HEK293 (cell line): Measurements from ENCODE around the gene ECM2.

Experiments used
- SCRT2 ChIP-seq: fragments of 450-650 bp; formaldehyde crosslinking; IDR thresholded peaks from 2 replicates; pipeline ENCODE4 v1.5.1; 2016; ENCODE audit warnings: missing biosample characterization, missing genetic modification characterization
- SP2 ChIP-seq: fragments of 450-650 bp; formaldehyde crosslinking; IDR thresholded peaks from 2 replicates; pipeline ENCODE4 v1.5.1; 2016; ENCODE audit warnings: missing biosample characterization, missing genetic modification characterization
- ZBTB10 ChIP-seq: fragments of 450-650 bp; formaldehyde crosslinking; IDR thresholded peaks from 2 replicates; pipeline ENCODE4 v1.5.1; 2016; ENCODE audit warnings: missing biosample characterization, missing genetic modification characterization
- ZBTB7A ChIP-seq: fragments of 450-650 bp; formaldehyde crosslinking; IDR thresholded peaks from 2 replicates; pipeline ENCODE4 v1.5.1; 2016; ENCODE audit warnings: low read depth, missing biosample characterization, missing genetic modification characterization
- ZFP41 ChIP-seq: fragments of 450-650 bp; formaldehyde crosslinking; IDR thresholded peaks from 2 replicates; pipeline ENCODE4 v1.5.1; 2016; ENCODE audit warnings: missing biosample characterization, missing genetic modification characterization, borderline replicate concordance
- ZNF10 ChIP-seq: fragments of 450-650 bp; formaldehyde crosslinking; IDR thresholded peaks from 2 replicates; pipeline ENCODE4 v1.5.1; 2017; ENCODE audit warnings: missing biosample characterization, missing genetic modification characterization
- ZNF23 ChIP-seq: fragments of 450-650 bp; formaldehyde crosslinking; IDR thresholded peaks from 2 replicates; pipeline ENCODE4 v1.5.1; 2016; ENCODE audit warnings: missing biosample characterization, missing genetic modification characterization, borderline replicate concordance
- ZNF362 ChIP-seq: fragments of 450-650 bp; formaldehyde crosslinking; IDR thresholded peaks from 2 replicates; pipeline ENCODE4 v1.5.1; 2016; ENCODE audit warnings: missing biosample characterization, missing genetic modification characterization
- ZNF426 ChIP-seq: fragments of 450-650 bp; formaldehyde crosslinking; IDR thresholded peaks from 2 replicates; pipeline ENCODE4 v1.5.1; 2017; ENCODE audit warnings: missing biosample characterization, missing genetic modification characterization, mild to moderate bottlenecking, inconsistent platforms, moderate library complexity
- ZNF549 ChIP-seq: fragments of 450-650 bp; IDR thresholded peaks from 2 replicates; pipeline ENCODE4 v1.5.1; 2018; ENCODE audit warnings: missing biosample characterization, missing genetic modification characterization, mild to moderate bottlenecking, inconsistent platforms, moderate library complexity
- ZSCAN30 ChIP-seq: fragments of 450-650 bp; IDR thresholded peaks from 2 replicates; pipeline ENCODE4 v1.5.1; 2018; ENCODE audit warnings: missing biosample characterization, mild to moderate bottlenecking, missing genetic modification characterization, moderate library complexity
- TF ChIP-seq, protein P1 (sequence below): fragments of 450-650 bp; formaldehyde crosslinking; IDR thresholded peaks from 2 replicates; pipeline ENCODE4 v1.5.1; 2016; ENCODE audit warnings: missing biosample characterization, missing genetic modification characterization
- TF ChIP-seq, protein P2 (sequence below): fragments of 450-650 bp; formaldehyde crosslinking; IDR thresholded peaks from 2 replicates; pipeline ENCODE4 v1.5.1; 2017; ENCODE audit warnings: missing biosample characterization, missing genetic modification characterization
- TF ChIP-seq, protein P3 (sequence below): fragments of 450-650 bp; IDR thresholded peaks from 2 replicates; pipeline ENCODE4 v1.5.1; 2018; ENCODE audit warnings: missing biosample characterization, mild to moderate bottlenecking, missing genetic modification characterization

DNA sequence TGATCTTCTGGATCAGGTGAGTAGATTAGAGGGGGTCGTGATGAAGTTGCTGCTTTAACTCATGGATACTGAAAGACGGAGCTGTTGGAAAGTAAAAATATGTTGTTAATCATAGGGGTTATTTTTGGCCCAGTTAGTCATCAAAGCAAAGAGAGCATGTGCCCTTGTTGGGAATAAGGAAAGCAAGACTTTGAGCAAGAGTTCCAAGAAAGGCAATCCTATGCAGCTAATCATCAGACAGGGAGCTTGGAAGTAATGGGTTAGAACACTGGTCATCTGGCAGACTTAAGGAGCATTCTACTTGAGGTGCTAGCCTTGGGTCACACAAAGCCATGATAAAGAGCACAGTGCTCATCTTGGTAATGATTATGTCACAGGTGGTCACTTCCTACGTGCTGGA, 71.8 kb downstream of the ECM2 start:
- TF ChIP-seq ZNF426 (tag by site-specific recombination) = no peak
- no peak for TF ChIP-seq ZNF549 (tag by site-specific recombination)
- TF ChIP-seq, protein P1, sequence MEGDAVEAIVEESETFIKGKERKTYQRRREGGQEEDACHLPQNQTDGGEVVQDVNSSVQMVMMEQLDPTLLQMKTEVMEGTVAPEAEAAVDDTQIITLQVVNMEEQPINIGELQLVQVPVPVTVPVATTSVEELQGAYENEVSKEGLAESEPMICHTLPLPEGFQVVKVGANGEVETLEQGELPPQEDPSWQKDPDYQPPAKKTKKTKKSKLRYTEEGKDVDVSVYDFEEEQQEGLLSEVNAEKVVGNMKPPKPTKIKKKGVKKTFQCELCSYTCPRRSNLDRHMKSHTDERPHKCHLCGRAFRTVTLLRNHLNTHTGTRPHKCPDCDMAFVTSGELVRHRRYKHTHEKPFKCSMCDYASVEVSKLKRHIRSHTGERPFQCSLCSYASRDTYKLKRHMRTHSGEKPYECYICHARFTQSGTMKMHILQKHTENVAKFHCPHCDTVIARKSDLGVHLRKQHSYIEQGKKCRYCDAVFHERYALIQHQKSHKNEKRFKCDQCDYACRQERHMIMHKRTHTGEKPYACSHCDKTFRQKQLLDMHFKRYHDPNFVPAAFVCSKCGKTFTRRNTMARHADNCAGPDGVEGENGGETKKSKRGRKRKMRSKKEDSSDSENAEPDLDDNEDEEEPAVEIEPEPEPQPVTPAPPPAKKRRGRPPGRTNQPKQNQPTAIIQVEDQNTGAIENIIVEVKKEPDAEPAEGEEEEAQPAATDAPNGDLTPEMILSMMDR (tag by site-specific recombination) = no peak
- no peak for TF ChIP-seq ZBTB10 (tag by site-specific recombination)
- TF ChIP-seq ZFP41 (tag by site-specific recombination) = no peak
- TF ChIP-seq ZNF10 (tag by site-specific recombination) = no peak
- TF ChIP-seq, protein P2, sequence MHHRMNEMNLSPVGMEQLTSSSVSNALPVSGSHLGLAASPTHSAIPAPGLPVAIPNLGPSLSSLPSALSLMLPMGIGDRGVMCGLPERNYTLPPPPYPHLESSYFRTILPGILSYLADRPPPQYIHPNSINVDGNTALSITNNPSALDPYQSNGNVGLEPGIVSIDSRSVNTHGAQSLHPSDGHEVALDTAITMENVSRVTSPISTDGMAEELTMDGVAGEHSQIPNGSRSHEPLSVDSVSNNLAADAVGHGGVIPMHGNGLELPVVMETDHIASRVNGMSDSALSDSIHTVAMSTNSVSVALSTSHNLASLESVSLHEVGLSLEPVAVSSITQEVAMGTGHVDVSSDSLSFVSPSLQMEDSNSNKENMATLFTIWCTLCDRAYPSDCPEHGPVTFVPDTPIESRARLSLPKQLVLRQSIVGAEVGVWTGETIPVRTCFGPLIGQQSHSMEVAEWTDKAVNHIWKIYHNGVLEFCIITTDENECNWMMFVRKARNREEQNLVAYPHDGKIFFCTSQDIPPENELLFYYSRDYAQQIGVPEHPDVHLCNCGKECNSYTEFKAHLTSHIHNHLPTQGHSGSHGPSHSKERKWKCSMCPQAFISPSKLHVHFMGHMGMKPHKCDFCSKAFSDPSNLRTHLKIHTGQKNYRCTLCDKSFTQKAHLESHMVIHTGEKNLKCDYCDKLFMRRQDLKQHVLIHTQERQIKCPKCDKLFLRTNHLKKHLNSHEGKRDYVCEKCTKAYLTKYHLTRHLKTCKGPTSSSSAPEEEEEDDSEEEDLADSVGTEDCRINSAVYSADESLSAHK = no peak
- no peak for TF ChIP-seq ZSCAN30
- no peak for TF ChIP-seq SP2 (tag by site-specific recombination)
- no peak for TF ChIP-seq SCRT2 (tag by site-specific recombination)
- TF ChIP-seq, protein P3, sequence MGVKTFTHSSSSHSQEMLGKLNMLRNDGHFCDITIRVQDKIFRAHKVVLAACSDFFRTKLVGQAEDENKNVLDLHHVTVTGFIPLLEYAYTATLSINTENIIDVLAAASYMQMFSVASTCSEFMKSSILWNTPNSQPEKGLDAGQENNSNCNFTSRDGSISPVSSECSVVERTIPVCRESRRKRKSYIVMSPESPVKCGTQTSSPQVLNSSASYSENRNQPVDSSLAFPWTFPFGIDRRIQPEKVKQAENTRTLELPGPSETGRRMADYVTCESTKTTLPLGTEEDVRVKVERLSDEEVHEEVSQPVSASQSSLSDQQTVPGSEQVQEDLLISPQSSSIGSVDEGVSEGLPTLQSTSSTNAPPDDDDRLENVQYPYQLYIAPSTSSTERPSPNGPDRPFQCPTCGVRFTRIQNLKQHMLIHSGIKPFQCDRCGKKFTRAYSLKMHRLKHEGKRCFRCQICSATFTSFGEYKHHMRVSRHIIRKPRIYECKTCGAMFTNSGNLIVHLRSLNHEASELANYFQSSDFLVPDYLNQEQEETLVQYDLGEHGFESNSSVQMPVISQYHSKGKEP (tag by site-specific recombination) = no peak
- TF ChIP-seq ZNF362 (tag by site-specific recombination) = no peak
- no peak for TF ChIP-seq ZBTB7A
- no peak for TF ChIP-seq ZNF23 (tag by site-specific recombination)
